HL-60 (cell line): ENCODE results near the gene RCBTB1.

Source experiments
- GABPA ChIP-seq: IDR thresholded peaks from 2 replicates; pipeline ENCODE4 v1.6.1; 2012; ENCODE audit warnings: low read depth
- POLR2AphosphoS5 ChIP-seq: IDR thresholded peaks from 2 replicates; pipeline ENCODE4 v1.6.1; 2012; ENCODE audit warnings: low read depth
- TF ChIP-seq, protein P1 (sequence below): IDR thresholded peaks from one replicate; pipeline ENCODE4 v1.5.1; 2011; ENCODE audit warnings: low read length, control low read depth, inconsistent platforms; ENCODE audit not compliant: insufficient read depth
- TF ChIP-seq, protein P2 (sequence below): IDR thresholded peaks from 2 replicates; pipeline ENCODE4 v1.6.1; 2012; ENCODE audit warnings: low read depth; ENCODE audit not compliant: insufficient replicate concordance

DNA sequence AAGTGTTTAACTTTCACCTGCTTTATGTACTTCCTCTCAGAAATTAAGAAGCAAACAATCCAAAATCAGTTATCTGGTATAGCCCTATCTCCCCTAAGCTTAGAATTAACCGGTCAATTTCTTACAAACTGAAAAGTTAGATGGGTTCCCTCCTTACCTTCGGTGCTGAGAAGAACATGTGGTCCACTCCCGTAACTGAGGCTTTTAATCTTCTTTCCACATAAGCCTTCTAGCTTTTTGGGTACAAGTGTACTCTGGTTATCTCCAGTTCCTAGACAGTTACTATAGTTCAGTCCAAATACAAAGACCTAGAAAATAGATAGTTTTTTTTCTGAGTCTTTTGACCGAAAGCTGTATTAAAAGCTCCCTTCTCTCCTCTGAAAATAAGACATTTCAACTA is 18.9 kb downstream of the RCBTB1 start:
- TF ChIP-seq, protein P1, sequence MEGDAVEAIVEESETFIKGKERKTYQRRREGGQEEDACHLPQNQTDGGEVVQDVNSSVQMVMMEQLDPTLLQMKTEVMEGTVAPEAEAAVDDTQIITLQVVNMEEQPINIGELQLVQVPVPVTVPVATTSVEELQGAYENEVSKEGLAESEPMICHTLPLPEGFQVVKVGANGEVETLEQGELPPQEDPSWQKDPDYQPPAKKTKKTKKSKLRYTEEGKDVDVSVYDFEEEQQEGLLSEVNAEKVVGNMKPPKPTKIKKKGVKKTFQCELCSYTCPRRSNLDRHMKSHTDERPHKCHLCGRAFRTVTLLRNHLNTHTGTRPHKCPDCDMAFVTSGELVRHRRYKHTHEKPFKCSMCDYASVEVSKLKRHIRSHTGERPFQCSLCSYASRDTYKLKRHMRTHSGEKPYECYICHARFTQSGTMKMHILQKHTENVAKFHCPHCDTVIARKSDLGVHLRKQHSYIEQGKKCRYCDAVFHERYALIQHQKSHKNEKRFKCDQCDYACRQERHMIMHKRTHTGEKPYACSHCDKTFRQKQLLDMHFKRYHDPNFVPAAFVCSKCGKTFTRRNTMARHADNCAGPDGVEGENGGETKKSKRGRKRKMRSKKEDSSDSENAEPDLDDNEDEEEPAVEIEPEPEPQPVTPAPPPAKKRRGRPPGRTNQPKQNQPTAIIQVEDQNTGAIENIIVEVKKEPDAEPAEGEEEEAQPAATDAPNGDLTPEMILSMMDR: no peak
- TF ChIP-seq, protein P2, sequence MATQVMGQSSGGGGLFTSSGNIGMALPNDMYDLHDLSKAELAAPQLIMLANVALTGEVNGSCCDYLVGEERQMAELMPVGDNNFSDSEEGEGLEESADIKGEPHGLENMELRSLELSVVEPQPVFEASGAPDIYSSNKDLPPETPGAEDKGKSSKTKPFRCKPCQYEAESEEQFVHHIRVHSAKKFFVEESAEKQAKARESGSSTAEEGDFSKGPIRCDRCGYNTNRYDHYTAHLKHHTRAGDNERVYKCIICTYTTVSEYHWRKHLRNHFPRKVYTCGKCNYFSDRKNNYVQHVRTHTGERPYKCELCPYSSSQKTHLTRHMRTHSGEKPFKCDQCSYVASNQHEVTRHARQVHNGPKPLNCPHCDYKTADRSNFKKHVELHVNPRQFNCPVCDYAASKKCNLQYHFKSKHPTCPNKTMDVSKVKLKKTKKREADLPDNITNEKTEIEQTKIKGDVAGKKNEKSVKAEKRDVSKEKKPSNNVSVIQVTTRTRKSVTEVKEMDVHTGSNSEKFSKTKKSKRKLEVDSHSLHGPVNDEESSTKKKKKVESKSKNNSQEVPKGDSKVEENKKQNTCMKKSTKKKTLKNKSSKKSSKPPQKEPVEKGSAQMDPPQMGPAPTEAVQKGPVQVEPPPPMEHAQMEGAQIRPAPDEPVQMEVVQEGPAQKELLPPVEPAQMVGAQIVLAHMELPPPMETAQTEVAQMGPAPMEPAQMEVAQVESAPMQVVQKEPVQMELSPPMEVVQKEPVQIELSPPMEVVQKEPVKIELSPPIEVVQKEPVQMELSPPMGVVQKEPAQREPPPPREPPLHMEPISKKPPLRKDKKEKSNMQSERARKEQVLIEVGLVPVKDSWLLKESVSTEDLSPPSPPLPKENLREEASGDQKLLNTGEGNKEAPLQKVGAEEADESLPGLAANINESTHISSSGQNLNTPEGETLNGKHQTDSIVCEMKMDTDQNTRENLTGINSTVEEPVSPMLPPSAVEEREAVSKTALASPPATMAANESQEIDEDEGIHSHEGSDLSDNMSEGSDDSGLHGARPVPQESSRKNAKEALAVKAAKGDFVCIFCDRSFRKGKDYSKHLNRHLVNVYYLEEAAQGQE: no peak
- no peak for TF ChIP-seq POLR2AphosphoS5
- no peak for TF ChIP-seq GABPA
